Esophagus squamous epithelium (tissue), 5 donors: ENCODE results near the gene PAM. TPM values are rescaled to one million over a fixed set of nuclear protein-coding genes. Genes with fewer than 3 reads are reported as not detected.
"Not testable (repeated sequence)": the region's sequence is repeated elsewhere in the genome, so short reads cannot be mapped to it uniquely, and the experiment has no call there.

Experiments used
- DNase-seq: peaks from one replicate; lab custom pipeline; 2025; lab: John Stamatoyannopoulos, UW
- H3K27ac ChIP-seq, 4 donors: fragments of 200-600 bp; sonication (generic); one replicate each; pipeline ENCODE4 v1.5.1; 2016 to 2019; ENCODE audit warnings: mild to moderate bottlenecking in 1 of 4
- H3K27me3 ChIP-seq, 4 donors: fragments of 200-600 bp; sonication (generic); 1 replicate in 3 of 4; 2 replicates in 1 of 4; pipeline versions ENCODE4 v1.5.1 to v1.6.0; 2017 to 2021; ENCODE audit warnings: antibody characterized with exemption in 1 of 4
- H3K36me3 ChIP-seq, 3 donors: fragments of 200-600 bp; sonication (generic); one replicate each; pipeline ENCODE4 v1.5.1; 2016 to 2019
- H3K4me1 ChIP-seq, 3 donors: fragments of 200-600 bp; sonication (generic); one replicate each; pipeline ENCODE4 v1.5.1; 2017 to 2019
- H3K4me3 ChIP-seq, 4 donors: fragments of 200-600 bp; sonication (generic); 1 replicate in 3 of 4; 2 replicates in 1 of 4; pipeline ENCODE4 v1.5.1; 2016 to 2019; ENCODE audit warnings: mild to moderate bottlenecking in 2 of 4, moderate library complexity in 1 of 4
- H3K9me3 ChIP-seq, 3 donors: fragments of 200-600 bp; sonication (generic); one replicate each; pipeline ENCODE4 v1.5.1; 2016 to 2019
- POLR2A ChIP-seq, 4 donors: fragments of 450-650 bp; IDR thresholded peaks; one replicate each; pipeline ENCODE4 v1.6.1; 2017; ENCODE audit warnings: antibody characterized with exemption in 4 of 4, mild to moderate bottlenecking in 4 of 4, moderate library complexity in 3 of 4
- WGBS, 2 donors: methylation state at CpG; one replicate each; pipeline ENCODE4 v1.1.5; 2018; 5-methylcytosine and 5-hydroxymethylcytosine counted together
- intact Hi-C: fragments of 100-400 bp; cut with DNase I; formaldehyde crosslinking; loops from one replicate; pipeline ENCODE4 v1.15.0; 2022
- total RNA-seq, 4 donors: library from RNA; depleted of rRNA; stranded (reverse); fragments of >200 nt; gene quantifications; one replicate each; pipeline ENCODE4 v1.1.0, GENCODE V29; 2016
- TF ChIP-seq, protein P1 (sequence below), 6 experiments: fragments of 450-650 bp in 4 of 6; fragments of 200-600 bp in 2 of 6; sonication (generic) in 2 of 6; IDR thresholded peaks; one replicate each; pipeline ENCODE4 v1.5.1; 2016 to 2019; ENCODE audit warnings: antibody characterized with exemption in 6 of 6, mild to moderate bottlenecking in 4 of 6, moderate library complexity in 4 of 6
- donor health status: DM: yes; HTN: yes; CAD: no.

The PAM gene
- total RNA-seq, 4 donors from 2014 or later, result 33.0 to 88.5 (median 53.8) TPM

DNA sequence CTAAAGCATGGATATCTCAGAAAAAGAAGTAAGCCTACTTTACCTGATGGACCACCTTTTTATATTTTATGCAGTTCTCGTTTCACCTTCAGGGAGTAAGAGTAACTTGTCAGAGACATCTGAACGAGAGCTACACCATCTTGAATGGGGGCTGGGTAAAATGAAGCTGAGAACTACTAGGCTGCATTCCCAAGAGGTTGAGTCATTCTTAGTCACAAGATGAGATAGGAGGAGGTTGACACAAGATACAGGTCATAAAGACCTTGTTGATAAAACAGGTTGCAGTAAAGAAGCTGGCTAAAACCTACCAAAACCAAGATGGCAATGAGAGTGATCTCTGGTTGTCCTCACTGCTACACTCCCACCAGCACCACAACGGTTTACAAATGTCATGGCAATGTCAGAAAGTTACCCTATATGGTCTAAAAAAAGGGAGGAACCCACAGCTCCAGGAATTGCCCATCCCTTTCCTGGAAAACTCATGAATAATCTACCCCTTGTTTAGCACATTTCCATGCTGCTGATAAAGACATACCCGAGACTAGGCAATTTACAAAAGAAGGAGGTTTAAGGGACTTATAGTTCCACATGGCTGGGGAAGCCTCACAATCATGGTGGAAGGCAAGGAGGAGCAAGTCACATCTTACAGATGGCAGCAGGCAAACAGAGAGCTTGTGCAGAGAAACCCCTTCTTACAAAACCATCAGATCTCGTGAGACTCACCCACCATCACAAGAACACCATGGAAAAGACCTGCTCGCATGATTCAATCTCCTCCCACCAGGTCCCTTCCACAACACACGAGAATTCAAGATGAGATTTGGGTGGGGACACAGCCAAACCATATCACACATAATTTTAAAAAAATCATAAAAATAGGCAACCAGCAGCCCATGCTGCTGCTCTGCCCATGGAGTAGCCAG is 302.4 kb downstream of the PAM start:
- Histone ChIP-seq H3K4me1 (no peaks in the 10 kb centered on the region), H3K36me3 (no peaks in the 10 kb centered on the region), H3K27ac (no peak overlapping the region), H3K4me3 (no peak overlapping the region), H3K9me3 (no peaks in the 10 kb centered on the region), H3K27me3 (no peaks in the 10 kb centered on the region)
- no peak for DNase-seq
- TF ChIP-seq, protein P1, sequence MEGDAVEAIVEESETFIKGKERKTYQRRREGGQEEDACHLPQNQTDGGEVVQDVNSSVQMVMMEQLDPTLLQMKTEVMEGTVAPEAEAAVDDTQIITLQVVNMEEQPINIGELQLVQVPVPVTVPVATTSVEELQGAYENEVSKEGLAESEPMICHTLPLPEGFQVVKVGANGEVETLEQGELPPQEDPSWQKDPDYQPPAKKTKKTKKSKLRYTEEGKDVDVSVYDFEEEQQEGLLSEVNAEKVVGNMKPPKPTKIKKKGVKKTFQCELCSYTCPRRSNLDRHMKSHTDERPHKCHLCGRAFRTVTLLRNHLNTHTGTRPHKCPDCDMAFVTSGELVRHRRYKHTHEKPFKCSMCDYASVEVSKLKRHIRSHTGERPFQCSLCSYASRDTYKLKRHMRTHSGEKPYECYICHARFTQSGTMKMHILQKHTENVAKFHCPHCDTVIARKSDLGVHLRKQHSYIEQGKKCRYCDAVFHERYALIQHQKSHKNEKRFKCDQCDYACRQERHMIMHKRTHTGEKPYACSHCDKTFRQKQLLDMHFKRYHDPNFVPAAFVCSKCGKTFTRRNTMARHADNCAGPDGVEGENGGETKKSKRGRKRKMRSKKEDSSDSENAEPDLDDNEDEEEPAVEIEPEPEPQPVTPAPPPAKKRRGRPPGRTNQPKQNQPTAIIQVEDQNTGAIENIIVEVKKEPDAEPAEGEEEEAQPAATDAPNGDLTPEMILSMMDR (IDR thresholded peaks at IDR 0.05), result no peak
- no peak for TF ChIP-seq POLR2A (IDR thresholded peaks at IDR 0.05)
- intact Hi-C loops, result no loop called here
- 60 to 73% methylated on average over 5 to 7 of the region's 7 CpGs for whole genome bisulfite sequencing, 2 donors

DNA sequence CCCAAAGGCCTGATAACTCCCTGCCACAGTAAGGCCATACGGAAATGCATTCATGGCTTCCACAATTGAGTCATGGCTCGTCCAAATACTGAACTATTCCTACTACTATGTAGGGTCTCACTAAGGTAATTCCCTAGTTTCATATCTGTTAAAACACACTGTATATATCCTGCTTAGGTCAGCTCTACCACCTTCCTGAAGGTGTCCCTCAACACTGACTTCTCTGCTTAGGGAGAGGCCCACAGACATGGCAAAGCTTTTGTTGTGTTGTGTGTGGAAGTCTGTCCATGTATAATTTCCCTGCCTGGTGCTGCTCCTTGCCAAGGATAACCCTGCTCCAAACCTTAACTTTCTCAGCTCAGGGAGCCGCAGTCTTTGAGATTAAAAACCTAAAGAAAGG is 304.4 kb downstream of the PAM start:
- WGBS, 2 donors, result 82% methylated on average over 3 of the region's 3 CpGs
- intact Hi-C loops, result no loop called here
- Histone ChIP-seq H3K27me3 (no peaks in the 10 kb centered on the region), H3K27ac (no peak overlapping the region), H3K9me3 (no peaks in the 10 kb centered on the region), H3K4me3 (no peak overlapping the region), H3K4me1 (no peaks in the 10 kb centered on the region), H3K36me3 (no peaks in the 10 kb centered on the region)
- DNase-seq, result no peak
- TF ChIP-seq POLR2A (IDR thresholded peaks at IDR 0.05), result no peak
- TF ChIP-seq, protein P1 (IDR thresholded peaks at IDR 0.05), result no peak

DNA sequence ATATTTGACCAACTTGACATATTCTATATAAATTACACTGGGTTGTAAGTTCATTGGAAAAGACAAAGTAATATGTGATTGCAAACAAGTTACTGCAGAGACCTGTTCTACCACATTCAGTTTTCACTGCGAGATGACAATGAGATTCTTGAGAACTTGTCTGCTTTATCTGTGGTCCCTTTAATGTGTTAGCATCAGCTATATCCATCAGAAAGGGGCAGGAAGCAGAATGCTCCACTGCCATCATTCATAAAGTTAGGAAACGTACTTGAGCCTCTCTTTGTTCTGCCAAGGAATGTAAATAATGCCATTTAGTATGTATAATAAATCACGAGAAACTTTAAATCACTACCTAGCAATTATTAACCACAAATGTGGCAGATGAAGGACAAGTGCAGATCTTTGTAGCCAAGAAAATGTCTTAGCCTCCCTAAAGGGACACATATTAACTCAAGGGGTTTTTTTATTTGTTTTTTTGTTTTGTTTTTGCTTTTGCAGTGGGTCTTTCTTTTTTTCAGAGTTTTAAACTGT is 305.4 kb downstream of the PAM start:
- no peak for DNase-seq
- Histone ChIP-seq H3K4me1 (no peaks in the 10 kb centered on the region), H3K27me3 (no peaks in the 10 kb centered on the region), H3K4me3 (no peak overlapping the region), H3K9me3 (no peaks in the 10 kb centered on the region), H3K36me3 (no peaks in the 10 kb centered on the region), H3K27ac (no peak overlapping the region)
- 12 to 25% methylated on average over 3 of the region's 3 CpGs for WGBS, 2 donors
- TF ChIP-seq, protein P1 (IDR thresholded peaks at IDR 0.05), result no peak
- no peak for TF ChIP-seq POLR2A (IDR thresholded peaks at IDR 0.05)
- intact Hi-C loops, result no loop called here

DNA sequence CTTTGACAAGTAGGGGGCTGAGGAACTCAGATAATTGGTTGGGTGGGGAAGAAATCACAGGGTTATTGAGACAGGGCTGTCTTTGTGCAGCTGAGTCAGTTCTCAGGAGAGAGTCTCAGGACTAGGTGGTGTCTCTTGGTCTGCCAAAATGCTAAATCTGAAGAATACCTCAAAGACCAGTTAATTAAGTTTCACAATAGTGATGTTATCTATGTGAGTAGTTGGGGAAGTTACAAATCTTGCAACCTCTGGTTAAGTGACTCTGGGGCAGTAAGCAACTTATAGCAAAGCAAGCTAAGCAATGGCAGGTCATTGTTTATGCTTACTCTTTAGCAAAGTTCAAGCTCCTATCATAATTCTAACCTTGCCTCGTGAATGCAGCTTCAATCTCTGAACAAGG is 311.2 kb downstream of the PAM start:
- Histone ChIP-seq H3K27ac (no peak overlapping the region), H3K36me3 (no peaks in the 10 kb centered on the region), H3K4me1 (no peaks in the 10 kb centered on the region), H3K9me3 (no peaks in the 10 kb centered on the region), H3K4me3 (no peak overlapping the region), H3K27me3 (no peaks in the 10 kb centered on the region)
- intact Hi-C loops, result no loop called here
- DNase-seq, result no peak
- TF ChIP-seq POLR2A (IDR thresholded peaks at IDR 0.05), result no peak
- TF ChIP-seq, protein P1 (IDR thresholded peaks at IDR 0.05), result no peak
- WGBS, 2 donors, result 71 to 78% methylated on average over 1 of the region's 1 CpG

DNA sequence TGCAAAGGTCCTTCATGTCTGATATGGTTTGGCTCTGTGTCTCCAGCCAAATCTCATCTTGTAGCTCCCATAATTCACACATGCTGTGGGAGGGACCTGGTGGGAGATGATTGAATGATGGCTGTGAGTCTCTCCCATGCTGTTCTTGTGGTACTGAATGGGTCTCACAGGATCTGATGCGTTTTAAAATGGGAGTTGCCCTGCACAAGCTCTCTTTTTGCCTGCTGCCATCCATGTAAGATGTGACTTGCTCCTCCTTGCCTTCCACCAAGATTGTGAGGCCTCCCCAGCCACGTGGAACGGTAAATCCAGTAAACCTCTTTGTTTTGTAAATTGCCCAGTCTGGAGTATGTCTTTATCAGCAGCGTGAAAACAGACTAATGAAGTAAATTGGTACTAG is 318.4 kb downstream of the PAM start:
- H3K4me3 ChIP-seq, H3K36me3 ChIP-seq, DNase-seq, H3K4me1 ChIP-seq, H3K27me3 ChIP-seq, H3K27ac ChIP-seq, intact Hi-C loops: not testable (repeated sequence)
- peaks cover 0 to 43% (median 6%) of the 10 kb centered on the region in 3 donors for H3K9me3 ChIP-seq
- WGBS, 2 donors, result 78 to 100% methylated on average over 2 to 3 of the region's 4 CpGs
